Coronary artery (tissue), 2 donors: Measurements from ENCODE around the gene HBB.

Experiments used
- DNase-seq: peaks from one replicate; pipeline ENCODE4 v3.0.0-alpha.2; 2017; ENCODE audit warnings: low spot score
- H3K27ac ChIP-seq, 2 donors: fragments of 200-600 bp; sonication (generic); one replicate each; pipeline ENCODE4 v1.5.1; 2016 to 2019
- H3K4me3 ChIP-seq: fragments of 200-600 bp; sonication (generic); 2 replicates; pipeline ENCODE4 v1.5.1; 2016; ENCODE audit warnings: mild to moderate bottlenecking, moderate library complexity
- TF ChIP-seq, protein P1 (sequence below): fragments of 200-600 bp; sonication (generic); IDR thresholded peaks from one replicate; pipeline ENCODE4 v1.5.1; 2019; ENCODE audit warnings: antibody characterized with exemption

The HBB gene

DNA sequence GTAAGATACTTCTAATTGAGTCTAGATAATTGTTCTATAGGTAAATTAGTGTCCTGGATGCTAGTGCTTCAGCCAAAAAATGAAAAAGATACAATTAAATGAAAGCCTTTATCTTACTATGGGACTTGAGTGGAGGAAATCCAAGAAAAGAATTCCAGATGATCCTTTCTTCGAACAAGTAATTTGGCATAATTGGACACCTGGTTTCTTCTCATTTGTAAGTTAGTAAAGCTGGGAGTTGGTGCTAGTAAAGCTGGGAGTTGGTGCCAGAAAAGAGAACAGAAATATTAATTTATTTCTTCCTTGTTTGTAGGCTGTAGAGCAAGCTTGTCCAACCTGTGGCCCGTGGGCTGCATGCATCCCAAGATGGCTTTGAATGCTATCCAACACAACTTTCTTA lies 38.7 kb downstream of the HBB start:
- Histone ChIP-seq H3K27ac (no peak overlapping the region), H3K4me3 (no peak overlapping the region)
- TF ChIP-seq, protein P1, sequence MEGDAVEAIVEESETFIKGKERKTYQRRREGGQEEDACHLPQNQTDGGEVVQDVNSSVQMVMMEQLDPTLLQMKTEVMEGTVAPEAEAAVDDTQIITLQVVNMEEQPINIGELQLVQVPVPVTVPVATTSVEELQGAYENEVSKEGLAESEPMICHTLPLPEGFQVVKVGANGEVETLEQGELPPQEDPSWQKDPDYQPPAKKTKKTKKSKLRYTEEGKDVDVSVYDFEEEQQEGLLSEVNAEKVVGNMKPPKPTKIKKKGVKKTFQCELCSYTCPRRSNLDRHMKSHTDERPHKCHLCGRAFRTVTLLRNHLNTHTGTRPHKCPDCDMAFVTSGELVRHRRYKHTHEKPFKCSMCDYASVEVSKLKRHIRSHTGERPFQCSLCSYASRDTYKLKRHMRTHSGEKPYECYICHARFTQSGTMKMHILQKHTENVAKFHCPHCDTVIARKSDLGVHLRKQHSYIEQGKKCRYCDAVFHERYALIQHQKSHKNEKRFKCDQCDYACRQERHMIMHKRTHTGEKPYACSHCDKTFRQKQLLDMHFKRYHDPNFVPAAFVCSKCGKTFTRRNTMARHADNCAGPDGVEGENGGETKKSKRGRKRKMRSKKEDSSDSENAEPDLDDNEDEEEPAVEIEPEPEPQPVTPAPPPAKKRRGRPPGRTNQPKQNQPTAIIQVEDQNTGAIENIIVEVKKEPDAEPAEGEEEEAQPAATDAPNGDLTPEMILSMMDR = no peak
- no peak for DNase-seq

DNA sequence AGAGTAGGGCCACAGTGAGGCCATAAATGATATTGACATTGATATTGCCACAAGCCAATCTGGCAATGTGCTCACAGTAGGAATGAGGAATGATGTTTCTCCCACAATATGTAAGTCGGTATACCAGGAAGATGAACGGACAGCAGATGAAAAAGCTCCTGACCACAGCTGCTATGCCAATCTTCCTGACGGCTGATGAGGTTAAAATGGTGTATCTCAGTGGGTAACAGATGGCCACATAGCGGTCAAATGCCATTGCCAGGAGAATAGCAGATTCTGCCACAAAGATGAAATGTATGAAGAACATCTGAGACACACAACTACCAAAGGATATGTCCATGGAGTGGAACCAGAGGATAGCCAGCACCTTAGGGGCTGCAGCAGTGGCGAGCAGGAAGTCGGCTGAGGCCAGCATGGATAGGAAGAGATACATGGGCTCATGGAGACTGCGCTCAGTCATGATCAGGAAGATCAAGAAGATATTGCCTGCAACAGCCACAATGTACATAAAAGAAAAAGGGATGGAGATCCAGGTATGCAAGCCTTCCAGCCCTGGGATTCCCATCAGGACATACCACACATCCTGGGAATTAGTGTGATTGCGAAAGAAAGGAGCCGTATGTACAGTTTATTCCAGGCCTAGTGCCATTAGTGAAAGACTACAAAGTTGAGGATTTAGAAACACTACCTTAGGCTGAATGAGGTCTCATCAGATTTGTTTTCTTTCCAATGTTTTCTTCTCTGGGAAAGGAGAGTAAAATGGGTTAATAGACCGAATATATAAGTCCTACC lies 48.6 kb downstream of the HBB start:
- TF ChIP-seq, protein P1 = no peak
- no peak for DNase-seq
- Histone ChIP-seq H3K27ac (no peak overlapping the region), H3K4me3 (no peak overlapping the region)
